HEK293T (cell line): ENCODE results near the gene SUSD4.

Experiments used
- CTCF ChIA-PET: fragments of 350-600 bp; formaldehyde crosslinking; extraction: SDS; loops from one replicate; lab custom pipeline; 2021; ENCODE audit warnings: antibody characterized with exemption, inconsistent platforms; lab: Yijun Ruan, JAX
- POLR2A ChIA-PET: fragments of 350-600 bp; formaldehyde crosslinking; extraction: SDS; loops from one replicate; lab custom pipeline; 2020; ENCODE audit warnings: antibody characterized with exemption, inconsistent platforms; lab: Yijun Ruan, JAX
- DNase-seq: peaks from one replicate; pipeline ENCODE4 v3.0.0; 2012; ENCODE audit warnings: mixed read lengths; ENCODE audit errors: extremely low spot score
- ARNT ChIP-seq: fragments of 450-650 bp; IDR thresholded peaks from 2 replicates; pipeline ENCODE4 v1.6.1; 2017; ENCODE audit warnings: mild to moderate bottlenecking
- BHLHE40 ChIP-seq: fragments of 450-650 bp; IDR thresholded peaks from 2 replicates; pipeline ENCODE4 v1.6.1; 2016; ENCODE audit warnings: mild to moderate bottlenecking, moderate library complexity, borderline replicate concordance
- CTBP1 ChIP-seq: fragments of 450-650 bp; IDR thresholded peaks from 2 replicates; pipeline ENCODE4 v1.6.1; 2016; ENCODE audit warnings: borderline replicate concordance
- ELF4 ChIP-seq: fragments of 450-650 bp; IDR thresholded peaks from 2 replicates; pipeline ENCODE4 v1.6.1; 2017; ENCODE audit warnings: antibody characterized with exemption
- FOXA1 ChIP-seq: fragments of 450-650 bp; IDR thresholded peaks from 2 replicates; pipeline ENCODE4 v1.6.1; 2016; ENCODE audit warnings: mild to moderate bottlenecking
- FOXK2 ChIP-seq: fragments of 450-650 bp; IDR thresholded peaks from 2 replicates; pipeline ENCODE4 v1.6.1; 2016; ENCODE audit warnings: mild to moderate bottlenecking
- FOXM1 ChIP-seq: fragments of 450-650 bp; IDR thresholded peaks from 2 replicates; pipeline ENCODE4 v1.6.1; 2017; ENCODE audit warnings: mild to moderate bottlenecking, borderline replicate concordance
- HDGF ChIP-seq: fragments of 450-650 bp; IDR thresholded peaks from 2 replicates; pipeline ENCODE4 v1.6.1; 2017; ENCODE audit warnings: antibody characterized with exemption, borderline replicate concordance
- L3MBTL2 ChIP-seq: fragments of 450-650 bp; conservative IDR thresholded peaks from 2 replicates; pipeline ENCODE4 v1.6.1; 2016; ENCODE audit warnings: mild to moderate bottlenecking
- LEF1 ChIP-seq: fragments of 450-650 bp; IDR thresholded peaks from 2 replicates; pipeline ENCODE4 v1.6.1; 2017; ENCODE audit warnings: mild to moderate bottlenecking, borderline replicate concordance
- NFRKB ChIP-seq: fragments of 450-650 bp; IDR thresholded peaks from 2 replicates; pipeline ENCODE4 v1.6.1; 2016; ENCODE audit warnings: mild to moderate bottlenecking, moderate library complexity
- SP1 ChIP-seq: fragments of 450-650 bp; IDR thresholded peaks from 2 replicates; pipeline ENCODE4 v1.6.1; 2017
- SUZ12 ChIP-seq: fragments of 450-650 bp; IDR thresholded peaks from 2 replicates; pipeline ENCODE4 v1.6.1; 2016; ENCODE audit warnings: mild to moderate bottlenecking
- TARDBP ChIP-seq: fragments of 450-650 bp; IDR thresholded peaks from 2 replicates; pipeline ENCODE4 v1.6.1; 2016
- ZNF384 ChIP-seq: fragments of 450-650 bp; IDR thresholded peaks from 2 replicates; pipeline ENCODE4 v1.6.1; 2016
- TF ChIP-seq, protein P1 (sequence below): fragments of 450-650 bp; IDR thresholded peaks from 2 replicates; pipeline ENCODE4 v1.6.1; 2016

SUSD4 gene

DNA sequence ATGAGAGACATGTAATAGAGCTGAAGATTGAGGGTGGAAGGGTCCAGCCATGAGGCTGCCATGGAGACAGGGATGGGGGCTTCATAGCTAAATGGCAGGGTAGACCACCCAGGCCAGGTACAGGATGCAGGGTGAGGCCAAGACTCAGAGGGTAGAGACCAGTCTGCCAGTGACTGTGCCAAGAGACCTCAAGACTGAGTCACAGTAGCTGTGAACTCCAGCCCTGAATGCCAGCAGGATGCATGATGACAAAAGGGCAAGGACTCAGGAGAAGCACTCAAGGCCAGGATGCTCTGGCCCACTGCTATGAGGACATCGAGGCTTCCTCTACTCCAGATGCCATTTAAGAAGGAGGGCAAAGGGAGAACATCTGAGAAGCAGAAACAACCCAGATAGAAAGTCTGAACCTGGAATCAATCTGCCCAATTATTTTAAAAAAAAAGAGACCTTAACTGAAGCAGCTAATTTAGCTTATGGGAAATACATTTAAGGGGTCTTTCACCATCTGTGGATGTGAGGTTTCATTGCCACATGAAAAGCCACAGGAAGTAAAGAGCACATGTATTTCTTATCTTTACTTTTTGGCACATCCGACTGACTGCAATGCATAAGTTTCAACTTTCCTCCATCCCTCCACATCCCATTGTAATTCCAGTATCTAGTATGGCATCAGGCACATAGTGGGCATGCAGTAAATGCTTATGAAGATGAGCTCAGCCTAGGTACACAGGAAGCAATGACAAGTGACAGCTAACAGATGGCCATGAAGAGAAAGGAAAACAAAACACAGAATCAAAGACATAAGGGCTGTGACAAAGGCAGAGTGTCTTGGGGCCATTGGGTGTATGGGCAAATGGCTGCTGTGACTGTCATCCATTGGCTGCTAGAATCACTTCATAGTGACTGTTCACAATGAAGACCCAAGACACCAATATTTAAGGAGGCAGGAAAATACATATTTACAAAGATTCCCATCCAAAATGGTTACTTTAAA lies 40.2 kb downstream of the SUSD4 start:
- no peak for TF ChIP-seq SUZ12
- TF ChIP-seq L3MBTL2: no peak
- TF ChIP-seq, protein P1, sequence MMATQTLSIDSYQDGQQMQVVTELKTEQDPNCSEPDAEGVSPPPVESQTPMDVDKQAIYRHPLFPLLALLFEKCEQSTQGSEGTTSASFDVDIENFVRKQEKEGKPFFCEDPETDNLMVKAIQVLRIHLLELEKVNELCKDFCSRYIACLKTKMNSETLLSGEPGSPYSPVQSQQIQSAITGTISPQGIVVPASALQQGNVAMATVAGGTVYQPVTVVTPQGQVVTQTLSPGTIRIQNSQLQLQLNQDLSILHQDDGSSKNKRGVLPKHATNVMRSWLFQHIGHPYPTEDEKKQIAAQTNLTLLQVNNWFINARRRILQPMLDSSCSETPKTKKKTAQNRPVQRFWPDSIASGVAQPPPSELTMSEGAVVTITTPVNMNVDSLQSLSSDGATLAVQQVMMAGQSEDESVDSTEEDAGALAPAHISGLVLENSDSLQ: no peak
- no peak for TF ChIP-seq FOXK2
- TF ChIP-seq FOXM1: no peak
- no peak for TF ChIP-seq TARDBP
- TF ChIP-seq ELF4: no peak
- DNase-seq: no peak
- POLR2A ChIA-PET: no interaction called here
- CTCF ChIA-PET: no interaction called here

DNA sequence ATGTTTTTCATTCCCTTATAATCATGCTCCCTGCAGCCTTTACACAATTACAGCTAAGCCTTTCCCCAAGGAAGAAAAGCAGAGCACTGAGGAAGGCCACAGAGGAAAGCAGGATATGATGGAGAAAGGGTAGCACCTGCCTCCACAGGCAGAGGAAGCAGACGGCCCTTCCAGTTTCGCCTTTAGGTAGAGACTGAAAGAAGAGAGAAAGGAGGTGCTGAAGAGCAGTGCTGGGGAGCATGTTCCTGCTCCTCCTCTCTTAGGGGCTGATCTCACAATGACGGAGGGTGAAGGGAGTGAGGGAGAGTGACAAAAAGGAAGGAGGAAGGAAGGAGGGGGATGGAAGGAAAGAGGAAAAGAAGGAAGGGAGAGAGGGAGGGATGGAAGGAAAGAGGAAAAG lies 41.1 kb downstream of the SUSD4 start:
- ChIA-PET CTCF (no interaction called here), POLR2A (no interaction called here)
- DNase-seq: no peak
- TF ChIP-seq NFRKB (no peak), TARDBP (no peak), FOXA1 (no peak), SP1 (no peak), HDGF (no peak), BHLHE40 (no peak), LEF1 (no peak), ELF4 (no peak), SUZ12 (no peak), L3MBTL2 (no peak), FOXK2 (no peak), FOXM1 (no peak), CTBP1 (no peak)
- TF ChIP-seq, protein P1: no peak

DNA sequence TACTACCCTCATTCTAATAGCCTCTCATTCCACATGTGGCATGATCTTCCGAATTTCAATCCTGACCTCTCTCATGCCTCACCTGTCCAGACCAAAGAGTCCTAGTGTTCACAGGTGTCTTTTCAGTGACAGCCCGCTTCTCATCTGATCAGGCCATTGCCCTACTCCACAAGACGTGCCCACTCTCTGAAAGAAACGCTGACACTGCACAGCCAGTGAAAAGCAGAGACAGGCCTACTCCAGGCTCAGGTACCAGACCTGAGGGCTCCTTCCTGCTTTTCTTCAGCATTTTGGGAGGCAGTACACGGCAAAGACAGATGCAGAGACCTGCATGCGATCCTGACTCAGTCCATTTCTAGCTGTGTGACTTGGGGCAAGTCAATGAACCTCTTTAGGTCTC lies 43.0 kb downstream of the SUSD4 start:
- ChIA-PET CTCF (no interaction called here), POLR2A (no interaction called here)
- no peak for TF ChIP-seq ARNT
- no peak for TF ChIP-seq SP1
- TF ChIP-seq ZNF384: no peak
- DNase-seq: no peak

DNA sequence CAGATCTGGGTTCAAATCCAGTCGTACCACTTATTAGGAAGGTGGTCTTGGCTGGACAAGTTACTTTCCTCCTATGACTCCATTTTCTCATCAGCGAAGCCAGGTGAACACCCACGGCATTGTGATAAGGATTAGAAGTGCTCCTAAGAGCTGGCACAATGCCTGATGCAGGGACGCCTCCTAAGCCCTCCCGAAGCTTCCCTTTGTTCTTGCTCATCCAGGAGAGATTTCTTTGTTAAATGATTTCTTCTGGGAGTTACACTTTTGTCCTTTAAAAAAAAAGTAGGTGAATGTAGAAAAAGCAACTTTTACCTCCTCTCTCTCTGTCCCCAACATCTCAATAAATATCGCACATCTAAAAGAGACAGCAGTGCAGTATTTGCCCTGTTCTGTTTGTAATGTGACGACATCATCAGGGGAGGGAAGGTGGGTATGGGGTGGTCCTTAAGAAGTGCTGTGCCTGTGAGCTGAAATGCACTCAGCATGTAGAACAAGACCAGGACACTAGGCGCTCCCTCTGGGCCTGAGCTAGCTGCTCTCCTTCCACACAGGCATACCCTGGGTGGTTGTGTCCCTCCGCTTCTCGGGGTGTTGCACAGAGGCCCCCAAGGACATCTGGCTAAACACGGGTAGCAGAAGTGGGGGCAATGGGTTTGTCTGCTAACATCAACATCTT lies 43.9 kb downstream of the SUSD4 start:
- TF ChIP-seq ZNF384 (no peak), FOXA1 (no peak), ARNT (no peak), CTBP1 (no peak), LEF1 (no peak), HDGF (no peak), SP1 (no peak), ELF4 (no peak), TARDBP (no peak), L3MBTL2 (no peak), SUZ12 (no peak), NFRKB (no peak), FOXM1 (no peak), BHLHE40 (no peak), FOXK2 (no peak)
- TF ChIP-seq, protein P1: no peak
- CTCF ChIA-PET: interaction anchor here (0.6 kb wide), 1 partner anchor 309 kb away, joined by 3 read pairs; no protein-coding TSS in a partner anchor
- DNase-seq: no peak
- POLR2A ChIA-PET: no interaction called here

DNA sequence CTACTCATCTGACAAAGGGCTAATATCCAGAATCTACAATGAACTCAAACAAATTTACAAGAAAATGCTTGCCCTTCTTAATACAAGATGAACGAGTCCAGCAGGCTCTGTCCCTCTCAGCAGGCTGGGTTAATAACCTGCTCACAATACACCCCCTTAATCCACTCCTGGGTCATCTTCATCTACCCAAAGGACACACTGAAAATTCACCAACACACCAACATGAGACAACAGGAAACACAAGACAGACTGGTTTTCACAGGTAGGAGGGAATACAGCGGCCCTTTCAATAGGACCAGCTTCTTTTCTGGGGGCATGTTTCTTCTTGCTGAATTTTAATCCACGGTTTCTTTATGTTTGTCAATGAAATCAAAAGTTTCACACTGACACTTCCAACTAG lies 44.6 kb downstream of the SUSD4 start:
- ChIA-PET CTCF (no interaction called here), POLR2A (no interaction called here)
- DNase-seq: no peak
- TF ChIP-seq ZNF384 (no peak), ARNT (no peak), BHLHE40 (no peak), TARDBP (no peak), CTBP1 (no peak), LEF1 (no peak), FOXM1 (no peak), FOXA1 (no peak), HDGF (no peak), NFRKB (no peak), FOXK2 (no peak), L3MBTL2 (no peak)
- TF ChIP-seq, protein P1: no peak
